H9 (cell line): Measurements from ENCODE around the gene ST8SIA5. TPM values are rescaled to one million over a fixed set of nuclear protein-coding genes. Genes with fewer than 3 reads are reported as not detected.

Experiments used
- DNase-seq: peaks from one replicate; pipeline ENCODE4 v3.0.0-alpha.2; 2017
- H2AFZ ChIP-seq: one replicate; pipeline ENCODE4 v1.6.1; 2013; ENCODE audit warnings: mild to moderate bottlenecking, low read length, control low read depth, moderate library complexity
- H2AK5ac ChIP-seq: 2 replicates; pipeline ENCODE4 v1.6.1; 2013; ENCODE audit warnings: low read length, control low read depth, mixed read lengths; ENCODE audit not compliant: insufficient read length
- H2BK120ac ChIP-seq: one replicate; pipeline ENCODE4 v1.6.1; 2013; ENCODE audit warnings: low read depth, mild to moderate bottlenecking, low read length, control low read depth, inconsistent platforms; ENCODE audit not compliant: poor library complexity, severe bottlenecking
- H2BK12ac ChIP-seq: 2 replicates; pipeline ENCODE4 v1.6.1; 2013; ENCODE audit warnings: low read length, control low read depth, mixed read lengths, low read depth; ENCODE audit not compliant: insufficient read length
- H2BK15ac ChIP-seq: 2 replicates; pipeline ENCODE4 v1.6.1; 2013; ENCODE audit warnings: low read depth, low read length, control low read depth
- H2BK20ac ChIP-seq: one replicate; pipeline ENCODE4 v1.6.1; 2013; ENCODE audit warnings: low read depth, mild to moderate bottlenecking, low read length, control low read depth, inconsistent platforms; ENCODE audit not compliant: poor library complexity, severe bottlenecking
- H2BK5ac ChIP-seq: 2 replicates; pipeline ENCODE4 v1.6.1; 2013; ENCODE audit warnings: low read length, control low read depth, mixed read lengths; ENCODE audit not compliant: insufficient read length
- H3K14ac ChIP-seq: 2 replicates; pipeline ENCODE4 v1.6.1; 2013; ENCODE audit warnings: low read length, control low read depth; ENCODE audit not compliant: insufficient read depth
- H3K18ac ChIP-seq: 2 replicates; pipeline ENCODE4 v1.6.1; 2013; ENCODE audit warnings: low read depth, mild to moderate bottlenecking, mixed read lengths, low read length, control low read depth; ENCODE audit not compliant: insufficient read length
- H3K23ac ChIP-seq: 2 replicates; pipeline ENCODE4 v1.6.1; 2013; ENCODE audit warnings: low read length, control low read depth, mixed read lengths, low read depth; ENCODE audit not compliant: insufficient read length
- H3K23me2 ChIP-seq: 2 replicates; pipeline ENCODE4 v1.6.1; 2013; ENCODE audit warnings: low read depth, mild to moderate bottlenecking, mixed read lengths, low read length, control low read depth; ENCODE audit not compliant: insufficient read length, poor library complexity, severe bottlenecking
- H3K27ac ChIP-seq: 2 replicates; pipeline ENCODE4 v1.5.1; 2013; ENCODE audit warnings: low read length, control low read depth, mixed read lengths, low read depth; ENCODE audit not compliant: insufficient read length
- H3K27me3 ChIP-seq: 2 replicates; pipeline ENCODE4 v1.6.1; 2013; ENCODE audit warnings: low read length, control low read depth, inconsistent platforms; ENCODE audit not compliant: insufficient read depth
- H3K4ac ChIP-seq: 2 replicates; pipeline ENCODE4 v1.6.1; 2013; ENCODE audit warnings: low read depth, mild to moderate bottlenecking, control low read depth, inconsistent platforms, low read length, moderate library complexity
- H3K4me1 ChIP-seq: 2 replicates; pipeline ENCODE4 v1.6.1; 2013; ENCODE audit warnings: low read length, control low read depth, inconsistent platforms; ENCODE audit not compliant: insufficient read depth
- H3K4me2 ChIP-seq: 2 replicates; pipeline ENCODE4 v1.6.1; 2013; ENCODE audit warnings: low read length, control low read depth, mixed read lengths; ENCODE audit not compliant: insufficient read length, insufficient read depth
- H3K56ac ChIP-seq: 2 replicates; pipeline ENCODE4 v1.6.1; 2013; ENCODE audit warnings: low read depth, mild to moderate bottlenecking, mixed read lengths, low read length, control low read depth; ENCODE audit not compliant: insufficient read length
- H3K79me1 ChIP-seq: 2 replicates; pipeline ENCODE4 v1.6.1; 2013; ENCODE audit warnings: low read depth, mild to moderate bottlenecking, moderate library complexity, low read length, control low read depth, inconsistent platforms; ENCODE audit not compliant: insufficient read depth, poor library complexity, severe bottlenecking
- H3K79me2 ChIP-seq: 2 replicates; pipeline ENCODE4 v1.6.1; 2013; ENCODE audit warnings: low read length, control low read depth, inconsistent platforms; ENCODE audit not compliant: insufficient read depth
- H3K9ac ChIP-seq: 2 replicates; pipeline ENCODE4 v1.6.1; 2013; ENCODE audit warnings: low read length, control low read depth, mixed read lengths; ENCODE audit not compliant: insufficient read length; ENCODE audit errors: extremely low read depth
- H3K9me3 ChIP-seq: one replicate; pipeline ENCODE4 v1.6.1; 2013; ENCODE audit warnings: low read depth, low read length, inconsistent platforms; ENCODE audit not compliant: control insufficient read depth
- H3T11ph ChIP-seq: one replicate; pipeline ENCODE4 v1.6.1; 2013; ENCODE audit warnings: mild to moderate bottlenecking, low read length, control low read depth, inconsistent platforms
- H4K20me1 ChIP-seq: one replicate; pipeline ENCODE4 v1.6.1; 2013; ENCODE audit not compliant: control insufficient read depth, insufficient read length, insufficient read depth
- H4K5ac ChIP-seq: 2 replicates; pipeline ENCODE4 v1.6.1; 2013; ENCODE audit warnings: low read depth, mild to moderate bottlenecking, mixed read lengths, low read length, control low read depth; ENCODE audit not compliant: insufficient read length
- H4K8ac ChIP-seq: replicated peaks from 2 replicates; pipeline ENCODE4 v1.6.1; 2013; ENCODE audit warnings: low read length, control low read depth, mixed read lengths, low read depth; ENCODE audit not compliant: insufficient read length
- H4K91ac ChIP-seq: 2 replicates; pipeline ENCODE4 v1.6.1; 2013; ENCODE audit warnings: low read depth, mild to moderate bottlenecking, moderate library complexity, mixed read lengths, low read length, control low read depth; ENCODE audit not compliant: insufficient read length
- H3K27ac Mint-ChIP-seq, 3 experiments: 2 replicates in 2 of 3; 3 replicates in 1 of 3; pipeline ENCODE4 v1.8.0; 2020 to 2021; ENCODE audit warnings: mixed read lengths in 3 of 3, mild to moderate bottlenecking in 1 of 3, moderate library complexity in 1 of 3
- H3K27me3 Mint-ChIP-seq: 2 replicates; pipeline ENCODE4 v1.8.0; 2021; ENCODE audit warnings: low read depth, mild to moderate bottlenecking, moderate library complexity, mixed read lengths
- H3K36me3 Mint-ChIP-seq, 3 experiments: 2 replicates in 2 of 3; 3 replicates in 1 of 3; pipeline ENCODE4 v1.8.0; 2020 to 2021; ENCODE audit warnings: low read depth in 3 of 3, mixed read lengths in 3 of 3; ENCODE audit not compliant: insufficient read depth in 1 of 3
- H3K4me1 Mint-ChIP-seq, 2 experiments: 2 replicates each; pipeline ENCODE4 v1.8.0; 2020; ENCODE audit warnings: mixed read lengths in 2 of 2
- H3K4me3 Mint-ChIP-seq, 2 experiments: 2 replicates in 1 of 2; 3 replicates in 1 of 2; pipeline ENCODE4 v1.8.0; 2020 to 2021; ENCODE audit warnings: mild to moderate bottlenecking in 2 of 2, mixed read lengths in 2 of 2, moderate library complexity in 1 of 2
- H3K9me3 Mint-ChIP-seq, 2 experiments: 2 replicates in 1 of 2; 3 replicates in 1 of 2; pipeline ENCODE4 v1.8.0; 2020; ENCODE audit warnings: mild to moderate bottlenecking in 2 of 2, mixed read lengths in 2 of 2, moderate library complexity in 1 of 2
- CTCF ChIP-seq: fragments of 200-600 bp; sonication (generic); conservative IDR thresholded peaks from 3 replicates; pipeline ENCODE4 v1.8.0; 2021; ENCODE audit warnings: antibody characterized with exemption, mild to moderate bottlenecking
- WGBS: extraction: QIAGEN DNeasy Blood & Tissue Kit; methylation state at CpG from one replicate; pipeline ENCODE4 v1.1.7; 2013; ENCODE audit warnings: missing lambda C conversion rate, low lambda C conversion rate, mixed read lengths; ENCODE audit not compliant: insufficient read length; ENCODE audit errors: extremely low coverage; 5-methylcytosine and 5-hydroxymethylcytosine counted together
- total RNA-seq: library from RNA; stranded (reverse); gene quantifications from 2 replicates; pipeline ENCODE4 v1.2.1, GENCODE V29; 2021

ST8SIA5 gene
- total RNA-seq, 1 experiment from 2014 or later: 0.63 TPM

- TF ChIP-seq CTCF: no peak
- Histone ChIP-seq H4K8ac (no peak overlapping the region), H3K14ac (no peak overlapping the region), H4K91ac (no peak overlapping the region), H3K23me2 (no peaks in the 10 kb centered on the region), H3K9me3 (no peaks in the 10 kb centered on the region), H4K5ac (no peak overlapping the region), H3K9ac (no peak overlapping the region), H3K27me3 (no peaks in the 10 kb centered on the region), H4K20me1 (no peaks in the 10 kb centered on the region), H2BK5ac (no peak overlapping the region), H2BK15ac (no peak overlapping the region), H2BK12ac (no peak overlapping the region), H3K23ac (no peak overlapping the region), H2AK5ac (no peak overlapping the region), H3K79me1 (no peaks in the 10 kb centered on the region), H3K4ac (no peak overlapping the region), H3K27ac (no peak overlapping the region), H3K79me2 (no peaks in the 10 kb centered on the region), H3T11ph (no peak overlapping the region), H3K56ac (no peak overlapping the region), H2BK120ac (no peak overlapping the region), H3K18ac (no peak overlapping the region), H2BK20ac (no peak overlapping the region), H3K4me2 (no peak overlapping the region), H3K4me1 (peaks cover 5% of the 10 kb centered on the region), H2AFZ (no peak overlapping the region)
- H3K27ac Mint-ChIP-seq: no peak overlapping the region
- H3K27me3 Mint-ChIP-seq: peaks cover 11% of the 10 kb centered on the region
- no peaks in the 10 kb centered on the region for H3K36me3 Mint-ChIP-seq
- H3K9me3 Mint-ChIP-seq: no peaks in the 10 kb centered on the region
- peaks cover 10 to 15% of the 10 kb centered on the region in 2 experiments for H3K4me1 Mint-ChIP-seq
- DNase-seq: no peak
- no peak overlapping the region for H3K4me3 Mint-ChIP-seq
- WGBS: no CpG with 5 or more reads among the region's 5 CpGs
Measured at GRCh38 chr18:46712406-46712805, 44.4 kb downstream of the ST8SIA5 start.
